HEK293 (cell line): Measurements from ENCODE around the gene CCDC78.
A peak's percentile ranks its signal among the peaks of the same experiment; 100 is the strongest.

Experiments used
- HOXA7 ChIP-seq: sonication (generic); formaldehyde crosslinking; IDR thresholded peaks from 2 replicates; pipeline ENCODE4 v1.8.1; 2022; ENCODE audit warnings: missing genetic modification reagents, borderline replicate concordance
- KLF8 ChIP-seq: fragments of 450-650 bp; formaldehyde crosslinking; IDR thresholded peaks from 2 replicates; pipeline ENCODE4 v1.5.1; 2016; ENCODE audit warnings: missing biosample characterization, missing genetic modification characterization
- YY1 ChIP-seq: fragments of 450-650 bp; formaldehyde crosslinking; IDR thresholded peaks from 2 replicates; pipeline ENCODE4 v1.5.1; 2018; ENCODE audit warnings: missing biosample characterization, missing genetic modification characterization
- ZIC2 ChIP-seq: fragments of 450-650 bp; formaldehyde crosslinking; IDR thresholded peaks from 2 replicates; pipeline ENCODE4 v1.5.1; 2016; ENCODE audit warnings: missing biosample characterization, missing genetic modification characterization
- ZNF274 ChIP-seq, 2 experiments: fragments of 200-500 bp in 1 of 2; fragments of 450-650 bp in 1 of 2; sonication (Bioruptor generic) in 1 of 2; formaldehyde crosslinking in 1 of 2; IDR thresholded peaks; 2 replicates each; pipeline versions ENCODE4 v1.5.1 to v1.6.1; 2014 to 2016; ENCODE audit warnings: borderline replicate concordance in 1 of 2, inconsistent platforms in 1 of 2, low read length in 1 of 2, missing biosample characterization in 1 of 2, missing genetic modification characterization in 1 of 2
- ZNF423 ChIP-seq: fragments of 450-650 bp; formaldehyde crosslinking; IDR thresholded peaks from 2 replicates; pipeline ENCODE4 v1.5.1; 2016; ENCODE audit warnings: missing biosample characterization, missing genetic modification characterization
- ZNF561 ChIP-seq: fragments of 450-650 bp; IDR thresholded peaks from 2 replicates; pipeline ENCODE4 v1.5.1; 2018; ENCODE audit warnings: missing biosample characterization, missing genetic modification characterization, borderline replicate concordance
- ZNF621 ChIP-seq: fragments of 450-650 bp; formaldehyde crosslinking; IDR thresholded peaks from 2 replicates; pipeline ENCODE4 v1.5.1; 2017; ENCODE audit warnings: missing biosample characterization, missing genetic modification characterization
- ZNF76 ChIP-seq: fragments of 450-650 bp; formaldehyde crosslinking; IDR thresholded peaks from 2 replicates; pipeline ENCODE4; 2016; ENCODE audit warnings: low read depth, missing biosample characterization, missing genetic modification characterization, borderline replicate concordance
- TF ChIP-seq, protein P1 (sequence below): fragments of 450-650 bp; formaldehyde crosslinking; IDR thresholded peaks from 2 replicates; pipeline ENCODE4 v1.5.1; 2016; ENCODE audit warnings: missing biosample characterization, missing genetic modification characterization
- TF ChIP-seq, protein P2 (sequence below): fragments of 450-650 bp; formaldehyde crosslinking; IDR thresholded peaks from 2 replicates; pipeline ENCODE4 v1.5.1; 2016; ENCODE audit warnings: missing biosample characterization, missing genetic modification characterization

DNA sequence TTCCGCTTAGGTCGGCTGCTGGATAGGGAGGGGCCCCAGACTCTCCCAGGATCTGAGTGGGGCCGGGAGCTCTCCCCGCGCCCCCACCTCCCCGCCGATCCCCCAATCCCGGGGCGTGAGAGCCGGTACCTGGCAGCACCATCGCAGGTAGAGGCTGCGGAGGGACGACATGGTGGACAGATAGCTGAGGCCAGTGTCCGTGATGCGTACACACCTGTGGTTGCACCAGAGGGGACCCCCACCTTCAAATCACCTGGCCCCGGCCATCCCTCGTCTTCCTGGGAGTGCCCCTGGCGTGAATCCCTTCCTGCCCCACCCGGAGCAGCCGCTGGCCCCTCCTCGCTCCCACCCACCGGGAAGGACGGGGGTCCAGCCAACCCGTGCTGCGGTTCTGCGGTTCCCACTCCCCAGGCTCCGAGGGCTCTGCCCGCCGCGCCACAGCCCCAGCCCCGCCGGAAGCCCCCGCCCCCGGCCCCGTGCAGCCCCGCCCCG is 31.3 kb downstream of the CCDC78 start:
- TF ChIP-seq, protein P1, sequence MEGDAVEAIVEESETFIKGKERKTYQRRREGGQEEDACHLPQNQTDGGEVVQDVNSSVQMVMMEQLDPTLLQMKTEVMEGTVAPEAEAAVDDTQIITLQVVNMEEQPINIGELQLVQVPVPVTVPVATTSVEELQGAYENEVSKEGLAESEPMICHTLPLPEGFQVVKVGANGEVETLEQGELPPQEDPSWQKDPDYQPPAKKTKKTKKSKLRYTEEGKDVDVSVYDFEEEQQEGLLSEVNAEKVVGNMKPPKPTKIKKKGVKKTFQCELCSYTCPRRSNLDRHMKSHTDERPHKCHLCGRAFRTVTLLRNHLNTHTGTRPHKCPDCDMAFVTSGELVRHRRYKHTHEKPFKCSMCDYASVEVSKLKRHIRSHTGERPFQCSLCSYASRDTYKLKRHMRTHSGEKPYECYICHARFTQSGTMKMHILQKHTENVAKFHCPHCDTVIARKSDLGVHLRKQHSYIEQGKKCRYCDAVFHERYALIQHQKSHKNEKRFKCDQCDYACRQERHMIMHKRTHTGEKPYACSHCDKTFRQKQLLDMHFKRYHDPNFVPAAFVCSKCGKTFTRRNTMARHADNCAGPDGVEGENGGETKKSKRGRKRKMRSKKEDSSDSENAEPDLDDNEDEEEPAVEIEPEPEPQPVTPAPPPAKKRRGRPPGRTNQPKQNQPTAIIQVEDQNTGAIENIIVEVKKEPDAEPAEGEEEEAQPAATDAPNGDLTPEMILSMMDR (tag by site-specific recombination), result no peak
- TF ChIP-seq ZNF621 (tag by site-specific recombination) (no peak), ZNF274 (IDR thresholded peaks at IDR 0.05; ENCODE audit: low read length) (no peak), ZNF274 (tag by site-specific recombination; IDR thresholded peaks at IDR 0.05; ENCODE audit: borderline replicate concordance) (no peak), KLF8 (tag by site-specific recombination) (no peak; the same call in 1 of the 2 replicates), ZIC2 (no peak), HOXA7 (CRISPR knock-in tag) (no peak), ZNF423 (tag by site-specific recombination) (no peak), ZNF76 (tag by site-specific recombination) (no peak), YY1 (tag by site-specific recombination) (no peak), ZNF561 (tag by site-specific recombination) (no peak)
- TF ChIP-seq, protein P2, sequence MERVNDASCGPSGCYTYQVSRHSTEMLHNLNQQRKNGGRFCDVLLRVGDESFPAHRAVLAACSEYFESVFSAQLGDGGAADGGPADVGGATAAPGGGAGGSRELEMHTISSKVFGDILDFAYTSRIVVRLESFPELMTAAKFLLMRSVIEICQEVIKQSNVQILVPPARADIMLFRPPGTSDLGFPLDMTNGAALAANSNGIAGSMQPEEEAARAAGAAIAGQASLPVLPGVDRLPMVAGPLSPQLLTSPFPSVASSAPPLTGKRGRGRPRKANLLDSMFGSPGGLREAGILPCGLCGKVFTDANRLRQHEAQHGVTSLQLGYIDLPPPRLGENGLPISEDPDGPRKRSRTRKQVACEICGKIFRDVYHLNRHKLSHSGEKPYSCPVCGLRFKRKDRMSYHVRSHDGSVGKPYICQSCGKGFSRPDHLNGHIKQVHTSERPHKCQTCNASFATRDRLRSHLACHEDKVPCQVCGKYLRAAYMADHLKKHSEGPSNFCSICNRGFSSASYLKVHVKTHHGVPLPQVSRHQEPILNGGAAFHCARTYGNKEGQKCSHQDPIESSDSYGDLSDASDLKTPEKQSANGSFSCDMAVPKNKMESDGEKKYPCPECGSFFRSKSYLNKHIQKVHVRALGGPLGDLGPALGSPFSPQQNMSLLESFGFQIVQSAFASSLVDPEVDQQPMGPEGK, result peak; percentile 36; the same call in 1 of the 2 replicates
